NCI-H1048 (cell line): ENCODE data around the gene HADHA.
"Not testable (repeated sequence)": the region's sequence is repeated elsewhere in the genome, so short reads cannot be mapped to it uniquely, and the experiment has no call there.

Experiments
- DNase-seq: peaks from one replicate; lab custom pipeline; 2025; lab: John Stamatoyannopoulos, UW

Gene HADHA

DNA sequence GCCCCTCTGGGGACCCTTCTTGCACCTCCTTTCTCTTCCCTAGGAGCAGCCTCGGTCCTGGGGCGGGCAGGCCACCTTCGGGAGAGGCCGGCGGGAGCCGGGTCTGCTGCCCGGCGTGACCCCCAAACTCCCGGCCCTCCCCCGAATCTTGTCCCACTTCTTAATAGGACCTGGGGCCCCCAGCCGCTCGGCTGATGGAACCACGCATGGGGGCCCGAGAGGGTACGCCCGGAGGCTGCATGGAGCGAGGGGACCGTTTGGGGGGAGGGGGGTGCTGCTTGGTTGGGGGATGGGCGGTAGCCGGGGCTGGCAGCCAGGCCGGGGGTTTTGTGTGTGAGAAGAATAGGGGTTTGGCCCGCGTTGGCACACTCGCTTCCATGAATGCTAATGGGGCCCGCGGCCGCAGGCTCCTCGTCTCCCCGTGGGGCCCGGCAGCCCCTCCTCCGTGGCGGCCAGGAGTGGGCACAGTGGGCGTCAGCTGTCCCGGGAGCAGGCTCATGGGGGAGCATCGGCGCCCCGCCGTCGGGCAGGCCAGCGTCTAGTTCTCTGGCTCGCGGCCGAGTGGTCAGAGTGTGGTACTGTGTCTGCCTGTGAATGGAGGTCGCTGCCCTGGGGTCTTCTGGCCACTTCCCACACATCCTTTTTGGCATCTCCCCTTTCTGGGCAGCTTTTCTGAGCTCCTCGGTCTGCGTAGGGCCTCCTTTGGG, 70.5 kb downstream of the HADHA start:
- DNase-seq: no peak

DNA sequence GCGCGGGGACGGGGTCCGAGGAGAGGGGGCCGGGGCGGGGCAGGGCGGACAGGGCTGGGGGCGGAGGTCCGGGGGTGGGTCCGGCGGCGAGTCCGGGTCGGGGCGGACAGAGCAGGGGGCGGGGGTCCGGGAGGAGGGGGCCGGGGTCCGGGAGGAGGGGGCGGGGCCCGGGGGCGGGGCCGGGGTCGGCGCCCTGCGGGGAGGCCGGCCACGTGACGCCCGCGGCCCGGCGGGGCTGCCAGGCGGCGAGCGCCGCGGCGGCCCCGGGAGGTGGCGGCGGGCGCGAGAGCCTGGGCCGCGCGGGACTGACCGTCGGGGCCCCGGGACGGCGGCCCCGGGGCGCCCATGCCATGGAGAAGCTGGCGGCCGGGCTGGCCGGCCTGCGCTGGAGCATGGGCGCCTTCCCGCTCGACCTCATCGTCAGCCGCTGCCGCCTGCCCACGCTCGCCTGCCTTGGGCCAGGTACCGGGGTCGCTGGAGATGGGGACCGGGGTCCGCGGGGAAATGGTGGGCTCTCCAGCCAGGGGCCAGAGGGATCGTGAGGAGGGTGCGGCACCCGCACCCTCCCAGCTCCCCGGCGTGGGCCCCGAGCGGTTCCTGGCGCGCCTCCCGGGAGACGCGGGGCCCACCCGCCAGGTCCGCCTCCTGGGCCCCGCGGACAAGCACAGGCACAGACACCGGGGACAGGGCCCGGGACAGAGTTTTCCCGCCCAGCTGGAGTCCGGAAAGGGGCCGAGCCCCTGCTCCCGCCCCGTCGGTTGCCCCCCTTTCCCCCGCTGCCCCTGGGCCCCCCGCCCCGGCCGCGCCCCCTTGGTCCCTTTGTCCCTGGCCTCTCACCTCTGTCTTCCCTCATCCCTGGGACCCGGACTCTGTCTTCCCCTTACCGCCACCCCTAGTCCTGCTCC, 71.3 kb downstream of the HADHA start, which contains the start of gene GAREM2:
TSS of gene GAREM2 (plus strand) at position 218 of the 905 bp plus-strand sequence. CDS start at position 351, 133 bp downstream.
- no peak for DNase-seq

DNA sequence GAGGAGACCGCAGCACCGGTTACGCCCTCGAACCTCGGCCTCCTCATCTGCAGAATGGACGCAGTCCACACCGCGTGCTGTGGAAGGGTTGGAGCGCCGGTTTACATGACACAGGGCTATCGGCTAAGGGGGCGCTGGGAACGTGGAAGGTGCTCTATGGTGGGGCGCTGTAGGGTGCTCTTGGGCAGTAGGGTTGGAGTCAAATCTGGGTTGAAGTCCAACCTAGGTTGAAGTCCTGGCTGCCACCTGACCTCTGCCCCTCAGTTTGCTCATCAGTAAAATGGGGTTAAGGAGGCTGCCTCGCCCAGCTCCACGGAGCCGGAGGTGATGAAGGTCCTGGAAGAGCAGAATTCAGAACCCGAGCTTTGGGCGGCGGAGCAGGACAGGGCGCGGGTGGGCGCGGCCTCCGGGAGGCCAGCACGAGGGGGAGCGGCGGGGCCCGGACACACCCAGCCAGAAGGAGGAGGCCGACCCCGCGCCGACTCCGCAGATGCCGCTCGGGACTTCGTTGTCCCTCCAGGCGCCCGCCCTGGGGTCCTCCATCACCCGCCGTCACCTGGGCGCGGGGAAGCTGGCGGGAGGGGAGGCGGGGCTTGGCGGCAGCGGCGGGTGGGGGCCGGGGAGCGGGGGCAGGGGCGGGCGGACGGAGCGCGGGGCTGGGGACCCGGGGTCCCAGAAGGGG, 72.1 kb downstream of the HADHA start:
- no peak for DNase-seq

DNA sequence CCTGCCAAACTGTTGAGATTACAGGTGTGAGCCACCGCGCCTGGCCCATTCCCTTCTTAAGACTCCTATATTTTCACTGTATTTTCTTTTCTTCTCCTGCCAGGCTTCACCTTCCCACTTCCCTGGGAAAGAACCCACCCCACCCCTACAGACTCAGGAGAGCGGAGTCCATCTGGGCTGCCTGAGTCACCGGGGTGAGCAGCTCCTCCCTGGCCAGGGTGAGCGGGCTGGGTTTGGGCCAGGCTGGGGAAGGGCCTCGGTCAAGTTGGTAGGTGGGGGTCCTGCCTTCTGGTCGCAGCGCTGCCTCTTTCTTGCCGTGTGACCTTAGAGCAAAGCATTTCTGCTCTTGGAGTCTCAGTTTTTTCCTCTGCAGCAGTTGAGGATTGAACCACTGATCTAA, 73.6 kb downstream of the HADHA start:
- no peak for DNase-seq

DNA sequence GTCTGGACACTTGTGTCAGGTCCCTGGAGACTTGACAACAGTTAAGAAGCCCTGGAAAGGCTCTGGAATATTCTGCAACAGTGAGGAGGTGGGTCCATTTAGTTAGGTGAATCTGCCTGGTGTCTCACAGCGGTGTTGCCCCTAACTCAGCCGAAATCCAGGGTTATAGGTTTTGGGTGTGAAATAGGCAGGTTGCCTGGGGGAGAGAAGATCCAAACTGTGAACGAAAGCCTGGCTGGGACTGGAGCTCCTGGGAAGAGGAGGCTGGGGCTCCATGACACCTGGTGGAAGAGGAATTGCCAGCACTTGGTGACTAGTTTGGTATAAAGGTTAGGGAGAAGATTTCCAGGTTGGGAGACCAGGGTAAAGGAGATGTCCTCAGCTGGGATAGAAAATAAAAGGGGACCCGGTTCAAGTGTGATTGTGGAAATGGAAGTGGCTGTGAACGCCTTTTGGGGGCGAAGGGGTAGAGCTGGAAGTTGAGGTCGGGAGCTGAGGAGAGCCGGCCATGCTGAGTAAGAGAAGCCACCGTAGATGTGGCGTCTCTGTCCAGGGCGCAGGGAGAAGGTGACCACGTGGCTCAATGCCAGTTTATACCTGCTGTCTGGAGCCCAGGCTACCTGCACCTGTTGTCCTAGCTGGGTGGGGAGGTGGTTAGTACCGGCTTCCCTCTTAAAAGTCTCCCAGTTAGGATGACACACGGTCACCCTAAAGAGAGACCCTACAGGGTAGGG, 74.6 kb downstream of the HADHA start:
- DNase-seq: no peak

DNA sequence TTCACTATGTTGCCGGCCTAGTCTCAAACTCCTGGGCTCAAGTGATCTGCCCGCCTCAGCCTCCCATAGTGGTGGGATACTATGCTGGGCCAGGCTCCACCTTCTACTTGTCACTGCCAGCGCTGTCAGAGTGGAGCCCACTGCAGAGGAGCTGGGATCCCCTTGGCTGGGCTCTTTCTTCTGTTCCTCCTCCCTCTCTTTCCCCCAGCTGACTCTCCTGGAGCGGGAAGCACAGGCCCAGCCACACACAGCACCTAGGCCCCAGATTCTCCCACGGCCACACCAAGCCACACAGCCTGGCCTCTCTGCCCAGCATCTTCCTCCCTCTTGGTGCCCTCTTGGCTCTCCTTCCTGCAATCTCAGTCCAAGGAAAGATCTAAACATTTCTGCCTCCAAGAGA, 75.2 kb downstream of the HADHA start:
- no peak for DNase-seq

DNA sequence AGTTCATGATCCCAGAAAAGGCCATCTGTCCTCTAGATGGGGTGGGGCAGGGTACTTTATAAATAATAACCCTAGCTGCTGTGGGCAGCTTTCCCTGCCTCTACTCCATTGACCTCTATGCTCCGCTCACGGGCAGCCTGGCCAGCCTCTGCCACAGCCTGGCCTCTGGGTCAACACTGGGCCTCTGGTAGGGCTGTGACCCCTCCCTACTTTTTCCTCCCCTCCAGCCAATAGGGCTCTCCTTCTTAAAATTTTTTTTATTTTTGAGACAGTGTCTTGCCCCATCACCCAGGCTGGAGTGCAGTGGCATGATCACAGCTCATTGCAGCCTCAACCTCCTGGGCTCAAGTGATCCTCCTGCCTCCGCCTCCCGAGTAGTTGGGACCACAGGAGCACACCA, 75.6 kb downstream of the HADHA start:
- DNase-seq: no peak

DNA sequence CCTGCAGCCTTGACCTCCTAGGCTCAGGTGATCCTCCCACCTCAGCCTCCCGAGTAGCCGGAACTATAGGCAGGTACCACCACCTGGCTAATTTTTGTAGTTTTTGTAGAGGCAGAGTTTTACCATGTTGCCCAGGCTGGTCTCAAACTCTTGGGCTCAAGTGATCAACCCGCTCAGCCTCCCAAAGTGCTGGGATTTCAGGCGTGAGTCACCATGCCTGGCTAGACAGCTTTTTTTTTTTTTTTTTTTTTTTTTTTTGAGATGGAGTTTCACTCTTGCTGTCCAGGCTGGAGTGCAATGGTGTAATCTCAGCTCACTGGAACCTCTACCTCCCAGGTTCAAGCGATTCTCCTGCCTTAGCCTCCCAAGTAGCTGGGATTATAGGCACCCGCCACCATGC, 77.9 kb downstream of the HADHA start:
- not testable (repeated sequence) for DNase-seq

DNA sequence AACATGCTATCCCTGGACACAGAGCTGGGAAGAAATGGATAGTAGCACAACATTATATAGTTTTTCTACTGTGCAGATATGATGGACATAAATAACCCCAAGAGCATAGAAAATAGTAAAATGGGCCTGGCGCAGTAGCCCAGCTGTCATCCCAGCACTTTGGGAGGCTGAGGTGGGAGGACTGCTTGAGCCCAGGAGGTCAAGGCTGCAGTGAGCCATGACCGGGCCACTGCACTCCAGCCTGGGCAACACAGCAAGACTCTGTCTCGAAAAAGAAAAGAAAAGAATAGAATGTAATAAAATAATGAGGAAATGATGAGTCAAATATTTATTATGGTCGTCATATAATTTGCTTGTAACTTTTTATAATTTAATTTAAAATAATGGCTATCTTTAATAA, 79.0 kb downstream of the HADHA start:
- no peak for DNase-seq

DNA sequence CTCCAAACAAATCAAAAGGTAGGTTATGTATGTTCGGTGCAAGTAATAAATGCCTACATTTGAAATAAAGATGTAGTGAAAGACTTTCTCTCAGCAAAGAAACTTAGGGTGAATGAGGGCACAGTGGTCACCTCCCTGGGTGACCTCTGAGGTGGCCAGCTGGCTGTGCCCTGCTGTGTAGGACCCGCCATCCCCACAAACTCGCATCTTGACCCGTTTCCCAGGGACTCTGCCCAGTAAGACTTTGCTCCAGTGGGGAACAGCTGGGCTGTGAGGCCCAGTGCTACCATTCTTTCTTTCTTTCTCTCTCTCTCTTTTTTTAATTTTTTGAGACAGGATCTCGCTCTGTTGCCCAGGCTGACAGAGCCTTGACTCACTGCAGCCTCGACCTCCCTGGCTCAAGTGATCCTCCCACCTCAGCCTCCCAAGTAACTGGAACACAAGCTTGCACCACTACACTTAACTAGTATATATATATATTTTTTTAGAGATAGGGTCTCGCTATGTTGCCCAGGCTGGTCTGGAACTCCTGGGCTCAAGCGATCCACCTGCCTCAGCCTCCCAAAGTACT, 79.7 kb downstream of the HADHA start:
- DNase-seq: no peak

DNA sequence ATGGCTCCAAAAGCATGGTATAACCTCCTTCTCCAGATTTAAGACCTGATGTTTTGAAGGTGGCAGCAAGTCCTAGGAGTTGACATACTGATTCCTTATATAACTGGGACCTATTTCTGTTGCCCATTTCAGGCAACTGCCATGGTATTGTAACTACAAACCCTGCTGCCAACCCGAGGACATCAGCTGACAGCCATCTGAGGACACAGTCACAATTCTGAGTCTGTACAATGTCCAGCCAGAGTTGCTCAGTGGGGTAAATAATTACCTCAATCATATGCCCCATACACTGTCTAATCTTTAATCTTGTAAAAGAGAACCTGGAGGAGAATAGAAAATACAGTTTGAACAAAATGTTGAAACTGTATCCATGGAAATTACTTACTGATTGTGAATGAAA, 80.2 kb downstream of the HADHA start:
- no peak for DNase-seq

DNA sequence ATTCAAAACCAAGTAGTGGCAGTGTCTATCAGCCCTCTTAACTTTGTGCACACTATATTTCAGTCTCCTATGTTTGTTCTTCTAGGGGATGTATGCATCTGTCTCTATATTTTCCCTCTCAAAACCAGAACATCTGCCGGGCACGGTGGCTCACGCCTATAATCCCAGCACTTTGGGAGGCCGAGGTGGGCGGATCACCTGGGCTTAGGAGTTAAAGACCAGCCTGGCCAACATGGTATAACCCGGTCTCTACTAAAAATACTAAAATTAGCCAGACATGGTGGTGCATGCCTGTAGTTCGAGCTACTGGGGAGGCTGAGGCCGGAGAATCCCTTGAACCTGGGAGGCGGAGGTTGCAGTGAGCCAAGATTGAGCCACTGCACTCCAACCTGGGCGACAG, 81.5 kb downstream of the HADHA start:
- DNase-seq: no peak

DNA sequence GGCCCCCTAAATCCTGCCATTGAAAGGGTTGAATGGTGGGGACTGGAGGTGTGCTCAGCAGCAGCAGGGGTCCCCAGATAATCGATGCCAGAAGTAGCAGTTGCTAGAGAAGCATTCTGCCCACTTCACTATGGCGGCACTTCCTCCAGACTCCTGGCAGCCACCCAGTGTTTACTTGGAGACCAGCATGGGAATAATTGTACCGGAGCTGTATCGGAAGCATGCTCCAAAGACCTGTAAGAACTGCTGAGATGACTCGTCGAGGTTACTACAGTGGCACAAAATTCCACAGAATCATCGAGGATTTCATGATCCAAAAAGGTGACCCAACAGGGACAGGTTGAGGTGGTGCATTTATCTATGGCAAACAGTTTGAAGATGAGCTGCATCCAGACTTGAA, 82.5 kb downstream of the HADHA start:
- no peak for DNase-seq

DNA sequence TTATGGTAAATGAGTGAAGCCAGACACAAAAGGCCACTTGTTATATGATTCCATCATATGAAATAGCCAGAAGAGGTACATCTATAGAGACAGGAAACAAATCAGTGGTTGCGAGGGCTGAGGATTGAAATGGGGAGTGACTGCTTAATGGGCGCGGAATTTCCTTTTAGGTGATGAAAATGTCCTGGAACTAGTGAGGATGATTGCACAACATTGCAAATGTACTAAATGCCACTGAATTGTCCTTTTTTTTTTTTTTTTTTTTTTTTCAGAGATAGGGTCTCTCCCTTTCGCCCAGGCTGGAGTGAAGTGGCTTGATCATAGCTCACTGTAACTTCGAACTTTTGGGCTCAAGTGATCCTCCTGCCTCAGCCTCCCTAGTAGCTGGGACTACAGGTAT, 86.9 kb downstream of the HADHA start:
- no peak for DNase-seq

DNA sequence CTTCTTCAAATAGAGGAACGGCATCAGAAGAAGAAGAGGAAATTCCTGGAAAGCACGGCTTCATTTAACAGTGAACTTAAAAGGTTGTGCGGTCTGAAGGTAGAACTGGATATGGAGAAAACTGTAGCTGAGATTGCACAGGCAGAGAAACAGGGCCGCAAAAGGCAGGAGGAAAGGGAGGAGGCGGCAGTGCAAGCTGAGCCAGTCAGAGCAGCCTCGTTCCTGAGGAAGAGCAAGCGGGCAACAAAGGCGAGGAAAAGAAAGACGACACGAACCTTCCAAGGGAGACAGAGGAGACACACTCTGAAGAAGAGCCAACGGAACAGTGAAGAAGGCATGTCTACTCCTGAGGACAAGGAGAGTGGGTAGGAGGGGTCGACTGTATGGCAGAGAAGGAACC, 94.2 kb downstream of the HADHA start:
- no peak for DNase-seq

DNA sequence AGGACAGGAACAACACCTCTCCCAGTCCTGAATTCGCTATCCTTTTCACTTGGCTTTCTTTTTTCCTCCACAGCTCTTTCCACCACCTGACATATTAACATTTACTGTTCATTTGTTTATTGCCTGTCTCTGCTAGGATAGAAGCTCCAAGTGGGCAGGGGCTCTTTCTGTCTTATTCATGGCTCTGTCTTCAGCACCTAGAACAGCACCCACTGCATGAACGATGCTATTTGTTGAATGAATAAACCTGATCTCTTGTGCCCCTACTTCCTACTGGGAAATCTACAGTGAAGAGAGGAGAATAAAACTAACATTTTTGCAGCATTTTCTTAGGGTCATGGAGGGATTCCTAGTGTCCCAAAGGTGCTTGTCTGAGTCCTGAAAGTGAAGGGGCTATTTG, 95.9 kb downstream of the HADHA start:
- no peak for DNase-seq

DNA sequence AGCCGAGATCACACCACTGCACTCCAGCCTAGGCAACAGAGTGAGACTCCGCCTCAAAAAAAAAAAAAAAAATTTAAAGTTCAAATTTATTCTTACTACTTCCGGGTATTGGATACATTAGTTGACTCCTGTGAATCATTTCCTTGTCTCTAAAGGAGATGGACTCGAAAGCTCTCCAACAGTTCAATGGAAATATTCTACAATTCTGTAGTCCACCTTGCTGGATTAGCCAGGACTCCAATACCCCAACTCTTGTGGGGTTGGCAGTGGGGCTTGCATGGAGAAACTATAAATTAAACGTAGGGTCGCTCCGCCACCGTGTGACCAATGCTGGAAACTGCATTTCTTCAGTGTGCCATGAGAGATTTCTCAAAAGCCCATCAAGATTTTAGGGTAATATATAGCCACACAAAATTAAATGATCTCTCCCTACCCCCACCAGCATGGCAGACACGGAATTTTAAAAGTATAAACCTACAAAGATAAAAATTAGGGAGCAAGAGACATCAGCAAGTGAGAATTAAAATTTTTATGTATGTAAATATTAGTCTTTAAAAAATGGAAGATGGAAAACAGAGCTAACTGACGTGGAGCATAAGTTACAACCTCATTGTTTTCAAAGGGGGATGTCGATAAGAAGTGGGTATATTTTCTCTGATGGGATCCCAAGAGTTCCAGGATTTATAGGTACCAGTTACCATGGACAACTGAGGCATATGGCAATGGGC, 99.3 kb downstream of the HADHA start:
- no peak for DNase-seq

DNA sequence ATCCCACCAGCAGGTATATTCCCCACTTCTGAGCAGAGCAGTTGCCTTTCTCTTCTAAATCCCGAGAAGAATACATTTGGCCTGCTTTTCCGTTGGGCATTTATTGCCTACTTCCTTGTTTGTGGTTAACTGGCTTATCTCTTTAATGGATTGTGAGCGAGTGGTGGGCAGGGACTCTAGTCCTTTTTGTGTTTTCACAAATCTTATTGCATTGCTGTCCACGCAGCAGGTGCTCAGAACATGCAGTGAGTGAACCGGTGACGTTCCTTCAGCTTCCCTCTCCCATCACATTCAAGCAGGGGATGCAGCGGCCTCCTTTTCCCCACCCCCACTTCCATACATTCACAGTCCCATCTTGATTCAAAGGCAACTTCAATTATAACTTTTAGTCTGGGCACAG, 100.4 kb downstream of the HADHA start:
- no peak for DNase-seq

DNA sequence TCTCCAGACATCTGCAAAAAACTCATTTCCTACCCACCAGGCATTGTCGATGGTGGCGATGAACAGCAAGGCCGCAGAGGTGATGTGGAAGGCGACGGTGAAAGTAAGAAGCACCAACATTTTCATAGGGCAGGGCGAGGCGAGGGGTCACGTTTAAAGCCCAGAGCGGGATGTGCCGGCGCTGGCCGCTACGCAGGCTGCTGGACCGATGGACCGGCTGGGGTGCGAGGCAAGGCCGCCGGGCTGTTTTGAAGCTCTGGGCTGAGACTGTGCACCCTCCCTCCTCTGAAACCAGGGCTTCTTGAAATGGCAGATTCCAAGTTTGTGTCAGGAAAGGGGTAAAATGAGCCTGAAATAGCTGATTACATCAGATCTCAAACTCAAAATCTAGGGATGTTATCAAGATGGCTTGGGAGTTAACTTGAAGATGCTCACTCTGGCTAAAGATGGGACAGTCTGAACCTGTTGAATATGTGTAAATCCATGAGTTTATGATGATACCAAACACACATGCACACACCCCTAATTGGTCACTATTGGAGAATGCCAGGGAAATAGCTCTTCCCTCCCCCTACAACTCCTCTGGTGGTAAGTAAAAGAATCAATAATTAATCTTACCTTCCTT, 103.2 kb downstream of the HADHA start:
- DNase-seq: no peak
